Upper lobe of left lung (tissue), 4 donors: ENCODE data around the gene TGFB2.

Experiments used
- EP300 ChIP-seq, 4 donors: sonication (generic); formaldehyde crosslinking; IDR thresholded peaks; one replicate each; pipeline ENCODE4 v1.5.1; 2017; ENCODE audit warnings: antibody characterized with exemption in 4 of 4, control low read depth in 2 of 4
- POLR2A ChIP-seq, 4 donors: fragments of 450-650 bp; IDR thresholded peaks; one replicate each; pipeline ENCODE4 v1.5.1; 2016 to 2017; ENCODE audit warnings: antibody characterized with exemption in 4 of 4, mild to moderate bottlenecking in 2 of 4
- POLR2AphosphoS5 ChIP-seq, 2 donors: sonication (generic); formaldehyde crosslinking; IDR thresholded peaks; one replicate each; pipeline ENCODE4 v1.5.1; 2017; ENCODE audit warnings: antibody characterized with exemption in 2 of 2
- TF ChIP-seq, protein P1 (sequence below), 6 experiments: fragments of 450-650 bp in 4 of 6; fragments of 200-600 bp in 2 of 6; sonication (generic) in 2 of 6; IDR thresholded peaks; one replicate each; pipeline ENCODE4 v1.5.1; 2016 to 2019; ENCODE audit warnings: antibody characterized with exemption in 6 of 6

DNA sequence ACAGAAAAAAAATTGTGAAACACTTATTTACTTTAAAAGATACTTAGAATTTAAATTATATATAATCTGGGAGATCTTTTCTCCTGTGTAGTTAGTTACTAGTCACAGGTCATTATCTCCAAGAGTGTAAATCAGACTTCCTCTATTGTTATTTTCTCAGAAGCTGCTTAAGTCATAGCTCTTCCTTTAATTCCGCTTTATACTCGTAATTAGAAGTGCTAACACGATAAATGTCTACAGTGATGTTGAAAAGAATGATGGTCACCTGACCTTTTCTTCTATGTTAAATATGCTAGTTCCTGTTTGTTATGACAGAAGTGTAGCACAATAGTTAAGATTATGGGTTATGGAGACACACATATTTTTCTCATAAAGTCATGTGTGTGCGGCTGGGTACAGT lies 123.6 kb downstream of the TGFB2 start:
- no peak for TF ChIP-seq POLR2AphosphoS5 (IDR thresholded peaks at IDR 0.05)
- TF ChIP-seq, protein P1, sequence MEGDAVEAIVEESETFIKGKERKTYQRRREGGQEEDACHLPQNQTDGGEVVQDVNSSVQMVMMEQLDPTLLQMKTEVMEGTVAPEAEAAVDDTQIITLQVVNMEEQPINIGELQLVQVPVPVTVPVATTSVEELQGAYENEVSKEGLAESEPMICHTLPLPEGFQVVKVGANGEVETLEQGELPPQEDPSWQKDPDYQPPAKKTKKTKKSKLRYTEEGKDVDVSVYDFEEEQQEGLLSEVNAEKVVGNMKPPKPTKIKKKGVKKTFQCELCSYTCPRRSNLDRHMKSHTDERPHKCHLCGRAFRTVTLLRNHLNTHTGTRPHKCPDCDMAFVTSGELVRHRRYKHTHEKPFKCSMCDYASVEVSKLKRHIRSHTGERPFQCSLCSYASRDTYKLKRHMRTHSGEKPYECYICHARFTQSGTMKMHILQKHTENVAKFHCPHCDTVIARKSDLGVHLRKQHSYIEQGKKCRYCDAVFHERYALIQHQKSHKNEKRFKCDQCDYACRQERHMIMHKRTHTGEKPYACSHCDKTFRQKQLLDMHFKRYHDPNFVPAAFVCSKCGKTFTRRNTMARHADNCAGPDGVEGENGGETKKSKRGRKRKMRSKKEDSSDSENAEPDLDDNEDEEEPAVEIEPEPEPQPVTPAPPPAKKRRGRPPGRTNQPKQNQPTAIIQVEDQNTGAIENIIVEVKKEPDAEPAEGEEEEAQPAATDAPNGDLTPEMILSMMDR (IDR thresholded peaks at IDR 0.05), result no peak
- no peak for TF ChIP-seq POLR2A (IDR thresholded peaks at IDR 0.05)
- no peak for TF ChIP-seq EP300 (IDR thresholded peaks at IDR 0.05)
